GM12878 (cell line): ENCODE results near the gene NEK1. TPM values are rescaled to one million over a fixed set of nuclear protein-coding genes. Genes with fewer than 3 reads are reported as not detected.
A peak's percentile ranks its signal among the peaks of the same experiment; 100 is the strongest.

ENCODE experiments used
- CTCF ChIP-seq, 3 experiments: IDR thresholded peaks in 2 of 3; conservative IDR thresholded peaks in 1 of 3; 2 replicates each; pipeline ENCODE4 v1.5.1; 2011; ENCODE audit warnings: low read depth in 3 of 3, low read length in 3 of 3, mild to moderate bottlenecking in 3 of 3, control low read depth in 2 of 3, moderate library complexity in 2 of 3, inconsistent platforms in 1 of 3, mixed read lengths in 1 of 3; ENCODE audit not compliant: control insufficient read depth in 2 of 3, insufficient read depth in 1 of 3; ENCODE audit errors: extremely low read depth in 1 of 3
- FOS ChIP-seq: IDR thresholded peaks from 3 replicates; pipeline ENCODE4 v1.6.1; 2011; ENCODE audit warnings: borderline replicate concordance; ENCODE audit not compliant: insufficient read length; ENCODE audit errors: extremely low read depth
- FOXM1 ChIP-seq: IDR thresholded peaks from 2 replicates; pipeline ENCODE4 v1.6.1; 2012; ENCODE audit warnings: low read depth, mild to moderate bottlenecking, inconsistent platforms, low read length, moderate library complexity
- MTA3 ChIP-seq: IDR thresholded peaks from 2 replicates; pipeline ENCODE4 v1.6.1; 2012; ENCODE audit warnings: low read length, inconsistent platforms, borderline replicate concordance
- PML ChIP-seq: IDR thresholded peaks from 2 replicates; pipeline ENCODE4 v1.6.1; 2012; ENCODE audit warnings: low read length, inconsistent platforms
- POLR2AphosphoS5 ChIP-seq: IDR thresholded peaks from 2 replicates; pipeline ENCODE4 v1.6.1; 2011; ENCODE audit warnings: mild to moderate bottlenecking, low read length, inconsistent platforms
- POU2F2 ChIP-seq: IDR thresholded peaks from 3 replicates; pipeline ENCODE4 v1.6.1; 2011; ENCODE audit warnings: low read depth, mild to moderate bottlenecking, low read length, borderline replicate concordance
- RAD21 ChIP-seq: IDR thresholded peaks from 2 replicates; pipeline ENCODE4 v1.6.1; 2011; ENCODE audit warnings: mild to moderate bottlenecking, low read depth, low read length, moderate library complexity; ENCODE audit not compliant: insufficient read depth
- RUNX3 ChIP-seq: IDR thresholded peaks from 2 replicates; pipeline ENCODE4 v1.6.1; 2012; ENCODE audit warnings: low read length, inconsistent platforms
- YY1 ChIP-seq: IDR thresholded peaks from 2 replicates; pipeline ENCODE4 v1.6.1; 2011; ENCODE audit warnings: low read depth, mild to moderate bottlenecking, low read length
- ZBTB40 ChIP-seq: fragments of 450-650 bp; IDR thresholded peaks from 2 replicates; pipeline ENCODE4 v1.6.1; 2016; ENCODE audit warnings: mild to moderate bottlenecking, moderate library complexity, borderline replicate concordance
- polyA plus RNA-seq, 11 experiments: library from polyadenylated mRNA; depleted of rRNA in 4 of 11; unstranded in 6 of 11; stranded (reverse) in 5 of 11; fragments of >200 nt; fragmentation: Nextera tagmentation in 4 of 11; fragmentation: Illumina TruSeq in 1 of 11; extraction: Ambion mirVana in 4 of 11; extraction: Trizol in 1 of 11; gene quantifications; 1 replicate in 1 of 11; 2 replicates in 10 of 11; pipeline versions ENCODE4 v1.2.1 to v1.2.3, GENCODE V29; 2011 to 2016; ENCODE audit warnings: inconsistent platforms in 2 of 11, missing spikeins in 2 of 11, low read depth in 1 of 11
- total RNA-seq, 4 experiments: library from RNA; depleted of rRNA in 3 of 4; stranded (reverse); fragments of >200 nt in 3 of 4; fragmentation: Illumina TruSeq in 1 of 4; extraction: Trizol in 1 of 4; gene quantifications; 2 replicates each; pipeline versions ENCODE4 v1.2.1 to v1.2.3, GENCODE V29; 2013 to 2021

NEK1 gene
- total and polyA plus RNA-seq, 10 of the 15 experiments (the other 5 are each of a cell fraction or from before 2014, with no cell fraction given) = 4.9 to 16.1 (median 7.5) TPM

- TF ChIP-seq CTCF (IDR thresholded peaks at IDR 0.05 in 2 of 3, conservative IDR thresholded peaks at IDR 0.05 in 1 of 3; ENCODE audit: control insufficient read depth in 2 of 3, extremely low read depth in 1 of 3, insufficient read depth in 1 of 3, low read depth in 3 of 3, low read length in 3 of 3) = peak; percentile 54 to 74 (median 54)
- TF ChIP-seq YY1 = peak; percentile 83
- peak; percentile 37; the same call in 1 of the 2 replicates for TF ChIP-seq RUNX3
- peak; percentile 21; the same call in 1 of the 2 replicates for TF ChIP-seq RAD21
- TF ChIP-seq POU2F2 = peak; percentile 90; the same call in 2 of the 3 replicates
- TF ChIP-seq FOS = no peak
- TF ChIP-seq FOXM1 = peak; percentile 36; the same call in 1 of the 2 replicates
- peak; percentile 24; the same call in 1 of the 2 replicates for TF ChIP-seq PML
- 0 out of 2 replicates have a peak, but pooled peaks have one; percentile 12 for TF ChIP-seq ZBTB40
- TF ChIP-seq MTA3 = peak; percentile 71; the same call in 1 of the 2 replicates
- TF ChIP-seq POLR2AphosphoS5 = 0 out of 2 replicates have a peak, but pooled peaks have one; percentile 18
Measured at GRCh38 chr4:169619518-169619957, 7.2 kb upstream of the NEK1 start (continued).
